ENCODE measurements around the gene PGLYRP3. TPM values are rescaled to one million over a fixed set of nuclear protein-coding genes. Genes with fewer than 3 reads are reported as not detected.

PGLYRP3 gene
- total and polyA plus RNA-seq, 7 donors, result not detected

DNA sequence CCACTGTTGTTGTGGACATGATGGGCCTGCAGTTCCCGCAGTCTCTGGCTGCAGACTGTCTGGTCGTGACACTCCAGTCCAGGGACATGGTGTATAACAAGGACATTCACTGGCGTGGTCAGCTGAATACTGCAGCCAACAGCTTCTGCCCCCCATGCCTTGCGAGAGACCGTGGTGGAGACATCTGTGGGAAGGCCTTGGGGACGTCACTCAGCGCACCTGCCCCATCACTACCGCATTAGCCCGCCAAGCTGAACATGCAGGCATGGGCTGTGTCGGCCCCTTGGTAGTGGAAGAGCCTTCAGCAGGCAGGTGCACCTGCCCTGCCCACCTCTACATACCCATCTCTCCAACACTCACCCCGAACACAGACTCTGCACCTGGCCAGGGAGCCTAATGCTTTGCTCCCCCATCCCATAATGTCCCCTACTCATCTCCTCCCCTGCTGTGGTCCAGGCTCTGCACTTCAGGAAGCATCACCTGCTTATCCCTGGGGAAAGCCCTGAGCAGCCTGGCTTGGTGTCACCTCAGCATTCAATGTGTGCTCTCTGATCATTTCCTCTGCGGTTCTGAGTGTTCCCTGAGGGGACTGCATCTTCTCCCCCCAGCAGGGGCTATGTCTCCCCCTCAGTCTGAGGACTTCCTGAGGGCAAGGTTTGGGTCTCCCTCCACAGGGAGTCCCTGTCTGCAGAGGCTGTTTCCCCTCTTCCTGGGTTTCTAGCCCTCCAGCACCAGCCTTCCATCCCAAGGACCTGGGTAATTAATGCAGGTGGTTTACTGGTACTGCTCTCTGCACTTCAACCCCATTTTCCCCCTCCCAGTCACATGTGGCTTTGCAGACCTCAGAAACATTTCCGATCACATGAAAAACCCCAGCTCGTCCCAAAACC is 32.7 kb upstream of the PGLYRP3 start:
- DNase-seq, result no peak
- no peak overlapping the region for H3K4me3 ChIP-seq
- 70 to 72% (median 72%) methylated on average over 14 of the region's 14 CpGs for WGBS, 3 donors
- TF ChIP-seq, protein P1, sequence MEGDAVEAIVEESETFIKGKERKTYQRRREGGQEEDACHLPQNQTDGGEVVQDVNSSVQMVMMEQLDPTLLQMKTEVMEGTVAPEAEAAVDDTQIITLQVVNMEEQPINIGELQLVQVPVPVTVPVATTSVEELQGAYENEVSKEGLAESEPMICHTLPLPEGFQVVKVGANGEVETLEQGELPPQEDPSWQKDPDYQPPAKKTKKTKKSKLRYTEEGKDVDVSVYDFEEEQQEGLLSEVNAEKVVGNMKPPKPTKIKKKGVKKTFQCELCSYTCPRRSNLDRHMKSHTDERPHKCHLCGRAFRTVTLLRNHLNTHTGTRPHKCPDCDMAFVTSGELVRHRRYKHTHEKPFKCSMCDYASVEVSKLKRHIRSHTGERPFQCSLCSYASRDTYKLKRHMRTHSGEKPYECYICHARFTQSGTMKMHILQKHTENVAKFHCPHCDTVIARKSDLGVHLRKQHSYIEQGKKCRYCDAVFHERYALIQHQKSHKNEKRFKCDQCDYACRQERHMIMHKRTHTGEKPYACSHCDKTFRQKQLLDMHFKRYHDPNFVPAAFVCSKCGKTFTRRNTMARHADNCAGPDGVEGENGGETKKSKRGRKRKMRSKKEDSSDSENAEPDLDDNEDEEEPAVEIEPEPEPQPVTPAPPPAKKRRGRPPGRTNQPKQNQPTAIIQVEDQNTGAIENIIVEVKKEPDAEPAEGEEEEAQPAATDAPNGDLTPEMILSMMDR (IDR thresholded peaks at IDR 0.05), result no peak
- H3K27me3 ChIP-seq (ENCODE audit: insufficient read depth in 3 of 3, low read length in 2 of 3), result peaks cover 0 to 42% (median 3%) of the 10 kb centered on the region in 3 donors
- no peaks in the 10 kb centered on the region for H3K36me3 ChIP-seq (ENCODE audit: insufficient read depth in 1 of 2, low read depth in 1 of 2)
- H3K27ac ChIP-seq, result no peak overlapping the region
- no peaks in the 10 kb centered on the region for H3K4me1 ChIP-seq
- intact Hi-C loops (cut with DNase I), result no loop called here
- no peak for ATAC-seq
- no peaks in the 10 kb centered on the region for H3K9me3 ChIP-seq

DNA sequence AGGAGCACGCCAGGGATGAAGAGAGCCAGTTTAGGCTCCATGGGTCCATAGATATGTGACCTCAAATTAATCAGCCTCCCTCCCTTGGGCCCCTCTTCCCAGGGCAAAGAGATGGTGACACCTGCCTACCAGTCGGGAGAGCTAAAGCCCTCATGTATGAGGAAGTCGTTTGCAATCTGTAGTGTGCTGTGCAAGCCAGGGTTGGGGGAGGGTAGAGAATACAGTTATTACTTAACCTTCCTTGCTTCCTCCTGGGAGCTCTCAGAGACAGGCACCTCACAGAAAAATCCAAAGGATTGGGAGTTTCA is 31.9 kb upstream of the PGLYRP3 start:
- no peak for DNase-seq
- ATAC-seq, result no peak
- H3K36me3 ChIP-seq (ENCODE audit: insufficient read depth in 1 of 2, low read depth in 1 of 2), result no peaks in the 10 kb centered on the region
- TF ChIP-seq, protein P1 (IDR thresholded peaks at IDR 0.05), result no peak
- H3K4me1 ChIP-seq, result no peaks in the 10 kb centered on the region
- WGBS, 3 donors, result 36 to 38% (median 37%) methylated on average over 3 of the region's 3 CpGs
- H3K27me3 ChIP-seq (ENCODE audit: insufficient read depth in 3 of 3, low read length in 2 of 3), result peaks cover 0 to 44% (median 3%) of the 10 kb centered on the region in 3 donors
- H3K4me3 ChIP-seq, result no peak overlapping the region
- no peaks in the 10 kb centered on the region for H3K9me3 ChIP-seq
- no peak overlapping the region for H3K27ac ChIP-seq
- intact Hi-C loops (cut with DNase I), result no loop called here

- WGBS, 3 donors, result 48 to 54% (median 50%) methylated on average over 9 of the region's 9 CpGs
- DNase-seq (no peak), ATAC-seq (no peak)
- intact Hi-C loops (cut with DNase I), result no loop called here
- H3K4me3 ChIP-seq, result no peak overlapping the region
- no peak overlapping the region for H3K27ac ChIP-seq
- no peaks in the 10 kb centered on the region for H3K4me1 ChIP-seq
- no peaks in the 10 kb centered on the region for H3K36me3 ChIP-seq (ENCODE audit: insufficient read depth in 1 of 2, low read depth in 1 of 2)
- TF ChIP-seq, protein P1 (IDR thresholded peaks at IDR 0.05), result no peak
- H3K9me3 ChIP-seq, result no peaks in the 10 kb centered on the region
- peaks cover 0 to 43% (median 3%) of the 10 kb centered on the region in 3 donors for H3K27me3 ChIP-seq (ENCODE audit: insufficient read depth in 3 of 3, low read length in 2 of 3)
Observed at GRCh38 chr1:153343811-153344717, 31.3 kb upstream of the PGLYRP3 start.

DNA sequence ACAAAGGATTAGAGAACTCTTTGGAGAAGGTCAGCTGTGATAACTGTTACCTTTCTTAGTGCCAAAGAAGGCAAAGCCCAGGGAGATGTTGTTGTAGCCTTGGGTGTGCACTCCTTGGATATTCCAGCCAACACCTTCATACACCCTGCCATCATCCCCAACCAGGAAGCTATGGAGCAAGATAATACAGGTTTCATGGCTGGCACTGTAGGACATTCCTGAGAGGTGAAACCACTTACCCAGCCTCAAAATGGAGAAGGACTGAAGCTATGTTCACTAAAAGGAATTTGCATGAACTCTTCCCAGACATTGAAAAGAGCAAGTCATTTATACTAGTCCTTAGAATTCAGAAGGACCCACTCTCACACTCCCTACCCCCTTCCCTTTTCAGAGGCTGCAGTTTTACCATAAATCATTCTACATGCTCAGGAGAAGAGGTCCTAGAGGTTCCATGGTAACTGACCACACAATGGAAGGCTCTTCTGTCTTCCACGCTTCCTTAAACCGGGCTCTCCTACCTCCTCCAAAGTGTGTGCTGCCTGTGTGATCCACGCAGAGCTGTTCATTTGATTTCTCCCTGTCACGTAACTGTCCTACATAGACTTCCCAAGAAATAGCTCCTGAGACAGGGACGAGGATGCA is 30.4 kb upstream of the PGLYRP3 start:
- no peaks in the 10 kb centered on the region for H3K9me3 ChIP-seq
- peaks cover 0 to 40% (median 0%) of the 10 kb centered on the region in 3 donors for H3K27me3 ChIP-seq (ENCODE audit: insufficient read depth in 3 of 3, low read length in 2 of 3)
- H3K36me3 ChIP-seq (ENCODE audit: insufficient read depth in 1 of 2, low read depth in 1 of 2), result no peaks in the 10 kb centered on the region
- WGBS, 3 donors, result 37 to 51% (median 42%) methylated on average over 5 of the region's 5 CpGs
- no peak for DNase-seq
- H3K4me3 ChIP-seq, result no peak overlapping the region
- TF ChIP-seq, protein P1 (IDR thresholded peaks at IDR 0.05), result no peak
- no peak overlapping the region for H3K27ac ChIP-seq
- intact Hi-C loops (cut with DNase I), result no loop called here
- ATAC-seq, result no peak
- no peaks in the 10 kb centered on the region for H3K4me1 ChIP-seq
